MG63 (cell line): Measurements from ENCODE around the gene OXLD1. TPM values are rescaled to one million over a fixed set of nuclear protein-coding genes. Genes with fewer than 3 reads are reported as not detected.
"Not testable (repeated sequence)": the region's sequence is repeated elsewhere in the genome, so short reads cannot be mapped to it uniquely, and the experiment has no call there.

Experiments used
- DNase-seq: peaks from one replicate; pipeline ENCODE4 v3.0.0-alpha.2; 2020
- H3K27me3 ChIP-seq: fragments of 250-450 bp; sonication (Bioruptor Pico); 2 replicates; pipeline ENCODE4 v1.5.1; 2020; ENCODE audit warnings: mild to moderate bottlenecking, moderate library complexity
- H3K36me3 ChIP-seq: fragments of 250-450 bp; sonication (Bioruptor Pico); 2 replicates; pipeline ENCODE4 v1.5.1; 2020; ENCODE audit warnings: mild to moderate bottlenecking, moderate library complexity
- H3K4me3 ChIP-seq: fragments of 250-450 bp; sonication (Bioruptor Pico); 2 replicates; pipeline ENCODE4 v1.5.1; 2020; ENCODE audit warnings: mild to moderate bottlenecking, moderate library complexity
- H3K9me3 ChIP-seq: fragments of 250-450 bp; sonication (Bioruptor Pico); 2 replicates; pipeline ENCODE4 v1.5.1; 2020; ENCODE audit warnings: mild to moderate bottlenecking, moderate library complexity
- total RNA-seq: library from RNA; depleted of rRNA; stranded (reverse); fragments of >200 nt; shearing (Covaris generic); gene quantifications from 2 replicates; pipeline ENCODE4 v1.2.3, GENCODE V29; 2014; ENCODE audit warnings: low replicate concordance

Gene OXLD1
- total RNA-seq, 1 experiment from 2014 or later, result 64.7 TPM

DNA sequence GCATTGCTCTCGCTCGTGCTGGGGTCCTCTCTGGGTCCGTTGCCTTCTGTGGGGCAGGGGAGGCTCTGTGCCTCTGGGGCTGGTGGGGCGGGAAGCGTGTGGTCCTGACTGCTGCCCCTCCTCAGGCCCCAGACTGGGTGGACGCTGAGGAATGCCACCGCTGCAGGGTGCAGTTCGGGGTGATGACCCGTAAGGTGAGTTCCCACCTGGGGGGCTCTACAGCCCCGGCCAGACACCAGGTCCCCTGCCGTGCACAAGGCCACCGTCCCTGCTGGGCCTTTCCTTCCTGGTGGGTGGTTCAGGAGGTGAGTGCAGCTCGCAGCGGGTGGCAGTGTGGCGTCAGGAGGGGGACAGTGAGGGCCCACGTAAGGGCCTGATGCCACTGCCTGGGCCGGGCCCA is 24.1 kb upstream of the OXLD1 start:
- H3K9me3 ChIP-seq, result no peaks in the 10 kb centered on the region
- no peak for DNase-seq
- no peak overlapping the region for H3K4me3 ChIP-seq
- H3K36me3 ChIP-seq, result peaks cover 96% of the 10 kb centered on the region
- H3K27me3 ChIP-seq, result no peaks in the 10 kb centered on the region

GRCh38 chr17:81690066-81690465 is 23.7 kb upstream of the OXLD1 start:
- Histone ChIP-seq H3K9me3 (no peaks in the 10 kb centered on the region), H3K36me3 (peaks cover 95% of the 10 kb centered on the region), H3K27me3 (no peaks in the 10 kb centered on the region), H3K4me3 (no peak overlapping the region)
- no peak for DNase-seq

DNA sequence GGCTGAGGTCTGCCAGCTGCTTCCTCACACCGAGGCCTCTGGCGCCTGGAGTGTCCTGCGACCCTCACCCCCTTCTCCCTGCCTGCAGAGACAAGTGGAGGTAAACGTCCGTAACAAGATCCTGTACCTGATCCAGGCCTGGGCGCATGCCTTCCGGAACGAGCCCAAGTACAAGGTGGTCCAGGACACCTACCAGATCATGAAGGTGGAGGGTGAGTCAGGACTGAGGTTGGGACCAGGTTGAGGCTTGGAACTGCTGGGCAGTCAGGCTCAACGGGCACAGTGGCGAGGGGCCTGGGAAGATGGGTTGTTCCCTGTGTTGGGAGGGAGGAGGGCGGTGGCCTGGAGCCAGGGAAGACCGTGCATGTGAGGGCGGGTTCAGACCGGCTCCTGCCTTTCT is 22.2 kb upstream of the OXLD1 start:
- no peaks in the 10 kb centered on the region for H3K27me3 ChIP-seq
- H3K9me3 ChIP-seq, result no peaks in the 10 kb centered on the region
- no peak for DNase-seq
- H3K4me3 ChIP-seq, result no peak overlapping the region
- peaks cover 86% of the 10 kb centered on the region for H3K36me3 ChIP-seq

GRCh38 chr17:81687770-81688541 is 21.6 kb upstream of the OXLD1 start:
- Histone ChIP-seq H3K9me3 (no peaks in the 10 kb centered on the region), H3K27me3 (no peaks in the 10 kb centered on the region), H3K36me3 (peaks cover 80% of the 10 kb centered on the region), H3K4me3 (no peak overlapping the region)
- DNase-seq, result no peak

DNA sequence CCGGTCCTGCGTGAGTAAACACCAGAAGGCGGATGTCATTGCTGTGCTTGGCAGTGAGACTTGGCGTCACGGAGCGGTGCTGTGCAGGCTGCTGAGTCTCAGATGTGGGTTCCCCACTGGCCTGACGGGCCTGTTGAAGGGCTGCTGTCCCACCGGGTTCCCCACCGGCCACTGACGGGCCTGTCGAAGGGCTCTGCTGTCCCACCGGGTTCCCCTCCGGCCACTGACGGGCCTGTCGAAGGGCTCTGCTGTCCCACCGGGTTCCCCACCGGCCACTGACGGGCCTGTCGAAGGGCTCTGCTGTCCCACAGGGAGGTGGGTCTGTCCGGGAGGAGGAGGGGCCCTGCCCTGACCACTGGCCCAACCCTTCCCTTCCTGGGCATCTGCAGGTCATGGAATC is 20.2 kb upstream of the OXLD1 start:
- DNase-seq, result no peak
- Histone ChIP-seq H3K9me3 (no peaks in the 10 kb centered on the region), H3K4me3 (no peak overlapping the region), H3K27me3 (no peaks in the 10 kb centered on the region), H3K36me3 (peaks cover 74% of the 10 kb centered on the region)

DNA sequence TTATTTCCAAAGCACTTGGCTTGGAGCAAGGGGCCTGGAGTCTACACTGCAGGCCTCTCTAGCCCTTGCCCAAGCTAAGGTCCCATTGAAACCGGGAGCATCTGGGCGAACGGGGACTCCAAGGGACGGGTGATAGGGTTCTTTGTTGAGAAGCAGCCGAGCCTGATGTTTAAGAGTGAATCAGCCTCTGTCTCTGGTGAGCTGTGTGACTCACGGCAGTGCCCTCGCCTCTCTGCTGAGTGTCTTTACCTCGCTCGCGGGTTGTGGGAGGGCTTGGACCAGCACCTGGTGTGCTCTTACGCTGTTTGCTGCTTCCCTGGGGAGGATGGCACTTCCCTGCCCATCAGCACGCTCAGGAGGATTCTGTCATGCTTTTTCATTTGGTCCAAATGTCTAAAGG is 18.7 kb upstream of the OXLD1 start:
- Histone ChIP-seq H3K36me3 (peaks cover 74% of the 10 kb centered on the region), H3K4me3 (peak overlapping the region; percentile 83), H3K27me3 (no peaks in the 10 kb centered on the region), H3K9me3 (no peaks in the 10 kb centered on the region)
- peak; percentile 76 for DNase-seq

DNA sequence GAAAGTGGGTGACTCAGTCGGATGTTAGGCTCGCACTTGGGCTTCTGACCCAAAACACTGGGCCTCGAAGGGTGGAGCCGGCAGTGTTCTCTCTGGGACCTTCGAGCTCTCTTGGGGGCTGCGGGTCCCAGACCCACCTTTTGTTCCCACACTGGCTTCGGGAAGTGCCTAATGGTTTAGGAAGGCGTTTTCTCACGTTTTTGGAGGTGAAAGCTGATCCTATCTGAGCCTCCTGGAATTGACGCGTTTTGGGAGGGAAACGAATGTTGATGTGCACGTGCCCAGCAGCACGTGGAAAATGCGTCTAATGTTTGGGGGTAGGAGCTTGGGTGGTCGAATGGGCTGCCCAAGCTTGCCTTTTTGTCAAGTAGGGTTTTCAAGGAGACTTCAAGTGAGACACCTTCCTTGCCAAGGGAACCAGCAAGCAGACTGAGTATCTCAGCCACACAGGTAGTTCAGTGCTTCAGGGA is 18.1 kb upstream of the OXLD1 start:
- Histone ChIP-seq H3K27me3 (no peaks in the 10 kb centered on the region), H3K36me3 (peaks cover 71% of the 10 kb centered on the region), H3K9me3 (no peaks in the 10 kb centered on the region), H3K4me3 (peak overlapping the region; percentile 83)
- DNase-seq, result no peak

GRCh38 chr17:81683584-81684441 is 17.4 kb upstream of the OXLD1 start, which contains the start of the genes ARL16 and HGS:
Gene ARL16 (minus strand): TSS chr17:81683797. CDS start chr17:81683753, 44 bp downstream.
Gene HGS (plus strand): TSS chr17:81684011. CDS start chr17:81684067, 56 bp downstream.
- peaks cover 67% of the 10 kb centered on the region for H3K36me3 ChIP-seq
- H3K27me3 ChIP-seq, result no peaks in the 10 kb centered on the region
- peak; percentile 98 for DNase-seq
- H3K9me3 ChIP-seq, result no peaks in the 10 kb centered on the region
- peak within 1 kb of the TSS; percentile 83 for H3K4me3 ChIP-seq

DNA sequence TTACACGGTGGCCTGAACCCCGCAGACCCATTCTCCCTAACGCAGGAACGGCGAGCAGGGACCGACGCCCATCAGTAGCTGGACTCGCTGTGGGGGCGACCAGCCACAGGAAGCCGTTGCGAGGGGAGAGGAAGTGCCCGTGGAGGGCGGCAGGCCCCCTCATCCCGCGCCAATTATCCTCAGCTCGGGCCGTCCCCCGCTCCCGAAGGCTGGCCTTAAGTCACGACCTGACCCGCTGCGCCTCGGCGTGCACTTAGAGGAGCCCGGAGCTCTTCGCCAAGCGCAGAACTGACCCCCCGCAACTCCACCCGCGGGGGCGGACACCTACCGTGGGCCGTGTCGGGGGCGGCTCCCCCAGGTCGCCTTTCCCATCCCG is 16.8 kb upstream of the OXLD1 start:
- Histone ChIP-seq H3K9me3 (no peaks in the 10 kb centered on the region), H3K4me3 (peak overlapping the region; percentile 83), H3K27me3 (no peaks in the 10 kb centered on the region), H3K36me3 (peaks cover 61% of the 10 kb centered on the region)
- DNase-seq, result peak; percentile 40

GRCh38 chr17:81682565-81683207 is 16.3 kb upstream of the OXLD1 start:
- Histone ChIP-seq H3K36me3 (peaks cover 56% of the 10 kb centered on the region), H3K9me3 (no peaks in the 10 kb centered on the region), H3K4me3 (peak overlapping the region; percentile 83), H3K27me3 (no peaks in the 10 kb centered on the region)
- no peak for DNase-seq

- Histone ChIP-seq H3K9me3 (no peaks in the 10 kb centered on the region), H3K27me3 (no peaks in the 10 kb centered on the region), H3K36me3 (peaks cover 46% of the 10 kb centered on the region), H3K4me3 (no peak overlapping the region; the same call in 1 of the 2 replicates)
- peak; percentile 68 for DNase-seq
Observed at GRCh38 chr17:81681672-81682071, 15.3 kb upstream of the OXLD1 start.

GRCh38 chr17:81680150-81680549 is 13.7 kb upstream of the OXLD1 start:
- DNase-seq, result no peak
- Histone ChIP-seq H3K4me3 (no peak overlapping the region), H3K9me3 (no peaks in the 10 kb centered on the region), H3K36me3 (peaks cover 34% of the 10 kb centered on the region), H3K27me3 (no peaks in the 10 kb centered on the region)

DNA sequence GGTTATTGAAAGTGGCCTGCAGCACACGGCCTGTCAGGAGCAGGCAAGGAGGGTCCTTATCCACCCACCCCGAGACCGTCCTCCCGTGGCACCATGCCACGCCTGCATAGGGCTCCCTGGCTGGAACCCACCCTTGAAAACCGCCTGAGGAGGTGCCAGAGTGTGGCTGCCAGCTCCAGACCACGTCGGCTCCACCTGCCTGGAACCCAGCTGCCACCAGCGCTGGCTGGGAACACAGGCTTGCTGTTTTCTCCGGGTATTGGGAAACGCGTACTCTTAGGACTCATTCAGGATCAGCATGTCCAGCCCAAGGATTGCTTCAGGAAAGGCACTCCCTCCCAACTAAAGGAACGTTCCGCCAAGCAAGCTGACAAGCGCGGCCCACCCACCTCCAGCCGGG is 10.5 kb upstream of the OXLD1 start:
- Histone ChIP-seq H3K4me3 (no peak overlapping the region), H3K9me3 (no peaks in the 10 kb centered on the region), H3K27me3 (no peaks in the 10 kb centered on the region), H3K36me3 (peaks cover 48% of the 10 kb centered on the region)
- DNase-seq, result no peak

DNA sequence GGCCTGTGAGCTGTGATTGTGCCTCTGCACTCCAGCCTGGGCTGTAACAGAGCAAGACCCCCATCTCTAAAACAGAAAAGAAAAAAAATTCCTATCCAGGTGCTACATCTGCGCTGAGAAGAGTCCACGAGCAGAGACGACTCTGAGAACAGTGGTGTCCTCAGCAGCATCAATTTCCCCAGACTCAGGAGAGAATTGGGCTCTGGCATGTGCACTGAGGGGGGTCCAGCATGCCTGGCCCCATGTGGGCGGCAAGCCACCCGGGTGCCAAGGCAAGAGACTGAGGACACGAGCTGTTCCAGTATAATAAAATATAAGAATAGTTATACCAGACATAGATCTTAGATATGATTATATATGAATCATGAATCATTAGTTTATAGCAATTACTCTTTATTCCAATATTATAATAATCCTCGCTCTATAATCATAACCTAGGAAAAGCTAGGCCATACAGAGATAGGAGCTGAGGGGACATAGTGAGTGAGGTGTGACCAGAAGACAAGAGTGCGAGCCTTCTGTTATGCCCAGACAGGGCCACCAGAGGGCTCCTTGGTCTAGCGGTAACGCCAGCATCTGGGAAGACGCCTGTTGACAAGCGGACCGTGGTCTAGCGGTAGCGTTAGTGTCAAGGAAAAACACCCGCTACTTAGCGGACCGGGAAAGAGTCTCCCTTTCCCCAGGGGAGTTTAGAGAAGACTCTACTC is 9.3 kb upstream of the OXLD1 start:
- not testable (repeated sequence) for H3K4me3 ChIP-seq, H3K9me3 ChIP-seq, DNase-seq, H3K27me3 ChIP-seq
- peaks cover 48% of the 10 kb centered on the region for H3K36me3 ChIP-seq

DNA sequence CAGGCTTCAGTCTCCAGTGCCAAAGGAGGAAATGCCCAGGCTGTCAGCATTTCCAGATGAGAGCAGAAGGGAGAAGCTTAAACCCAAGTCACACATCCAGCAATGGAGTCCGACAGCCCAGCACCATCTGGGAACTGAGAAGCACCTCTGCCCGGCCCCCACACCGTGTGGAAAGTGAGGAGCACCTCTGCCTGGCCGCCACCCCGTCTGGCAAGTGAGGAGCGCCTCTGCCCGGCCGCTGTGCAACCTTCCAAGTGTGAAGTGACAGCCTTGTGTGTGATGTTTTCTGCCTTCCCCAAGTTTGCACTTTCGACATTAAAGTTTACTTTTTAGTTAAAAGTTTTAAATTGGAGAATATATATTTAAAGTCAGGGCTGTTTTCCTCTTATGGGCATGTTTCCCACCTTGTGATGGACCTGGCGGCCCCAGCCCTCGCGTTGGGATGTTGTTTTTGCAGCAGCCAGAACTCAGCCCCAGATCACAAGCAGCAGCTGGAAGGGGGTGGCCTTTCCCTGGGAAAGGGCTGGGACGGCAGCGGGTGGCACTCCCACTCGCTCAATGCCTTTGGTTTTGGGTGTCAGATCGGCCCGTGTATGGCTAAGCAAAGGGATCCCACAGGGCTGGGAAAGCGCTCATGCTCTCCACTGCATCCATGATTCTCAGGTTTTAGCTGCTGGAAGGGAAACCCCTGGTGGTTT is 7.3 kb upstream of the OXLD1 start:
- peaks cover 57% of the 10 kb centered on the region for H3K36me3 ChIP-seq
- no peaks in the 10 kb centered on the region for H3K27me3 ChIP-seq
- no peak overlapping the region for H3K4me3 ChIP-seq
- H3K9me3 ChIP-seq, result no peaks in the 10 kb centered on the region
- no peak for DNase-seq

DNA sequence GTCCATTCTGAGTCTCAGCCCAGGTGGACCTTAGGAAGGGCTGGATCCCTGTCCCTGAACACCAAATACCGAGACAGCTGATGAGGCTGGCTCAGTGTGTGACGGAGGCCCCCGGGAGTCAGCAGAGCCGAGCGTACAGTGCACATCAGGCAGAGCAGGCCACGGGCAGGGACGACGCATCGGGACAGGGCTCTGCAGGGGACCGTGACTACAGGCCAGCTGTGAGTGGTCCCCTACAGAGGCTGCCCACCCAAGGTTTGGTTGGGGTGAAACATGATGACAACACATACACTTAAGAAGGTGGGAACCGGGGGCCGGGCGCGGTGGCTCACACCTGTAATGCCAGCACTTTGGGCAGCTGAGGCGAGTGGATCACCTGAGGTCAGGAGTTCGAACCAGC is 6.5 kb upstream of the OXLD1 start:
- H3K4me3 ChIP-seq, result no peak overlapping the region
- no peaks in the 10 kb centered on the region for H3K27me3 ChIP-seq
- DNase-seq, result no peak
- peaks cover 64% of the 10 kb centered on the region for H3K36me3 ChIP-seq
- H3K9me3 ChIP-seq, result no peaks in the 10 kb centered on the region
